ENCODE data around the gene ASB1.

GRCh38 chr2:238483656-238484055 is 56.9 kb downstream of the ASB1 start:
- TF ChIP-seq CTCF (IDR thresholded peaks at IDR 0.05) (no peak), POLR2A (IDR thresholded peaks at IDR 0.05) (no peak), POLR2AphosphoS5 (IDR thresholded peaks at IDR 0.05) (no peak)
